ENCODE measurements around the gene SYCN.

Gene SYCN

GRCh38 chr19:39155741-39156140 lies 48.3 kb downstream of the SYCN start:
- no peak for DNase-seq (ENCODE audit: low spot score)

- DNase-seq (ENCODE audit: low spot score) = no peak
Observed at GRCh38 chr19:39155114-39155700, 48.9 kb downstream of the SYCN start.

- no peak for DNase-seq (ENCODE audit: low spot score)
Observed at GRCh38 chr19:39154629-39155100, 49.4 kb downstream of the SYCN start.

GRCh38 chr19:39154100-39154628 lies 49.9 kb downstream of the SYCN start:
- DNase-seq (ENCODE audit: low spot score) = no peak
